ENCODE data around the gene ABCB10. TPM values are rescaled to one million over a fixed set of nuclear protein-coding genes. Genes with fewer than 3 reads are reported as not detected.

Gene ABCB10
- total and polyA plus RNA-seq, 2 experiments from 2014 or later, result 4.7 to 9.7 TPM

- TF ChIP-seq ZNF462 (CRISPR knock-in tag; IDR thresholded peaks at IDR 0.05), result no peak
Observed at GRCh38 chr1:229537894-229538293, 20.6 kb downstream of the ABCB10 start (continued).

- Histone ChIP-seq H3K27me3 (ENCODE audit: insufficient read depth) (no peaks in the 10 kb centered on the region), H3K36me3 (ENCODE audit: insufficient read depth) (peaks cover 5% of the 10 kb centered on the region; the same call in 1 of the 2 replicates), H2AFZ (no peak overlapping the region), H3K4me3 (no peak overlapping the region), H3K4me2 (no peak overlapping the region), H3K4me1 (ENCODE audit: insufficient read depth) (no peaks in the 10 kb centered on the region), H3K79me2 (replicated peaks; ENCODE audit: insufficient read depth) (no peaks in the 10 kb centered on the region), H3K9me2 (ENCODE audit: insufficient read depth) (no peaks in the 10 kb centered on the region), H4K20me1 (replicated peaks; ENCODE audit: insufficient read depth) (no peaks in the 10 kb centered on the region), H3F3A (replicated peaks; ENCODE audit: low read depth) (no peaks in the 10 kb centered on the region), H3K27ac (ENCODE audit: low read depth) (no peak overlapping the region)
- Mint-ChIP-seq H3K27me3 (ENCODE audit: insufficient read depth, low read depth, poor library complexity) (peaks cover 2% of the 10 kb centered on the region), H3K27ac (no peak overlapping the region), H3K4me1 (no peaks in the 10 kb centered on the region), H3K4me3 (no peak overlapping the region), H3K36me3 (ENCODE audit: low read depth) (peaks cover 24% of the 10 kb centered on the region), H3K9me3 (no peaks in the 10 kb centered on the region)
- peak; percentile 12 for DNase-seq (ENCODE audit: low spot score)
- no peak for ATAC-seq
- TF ChIP-seq REST (IDR thresholded peaks at IDR 0.05; ENCODE audit: unreplicated experiment) (no peak), NANOG (IDR thresholded peaks at IDR 0.05; ENCODE audit: borderline replicate concordance) (no peak), STAT1 (IDR thresholded peaks at IDR 0.05; ENCODE audit: unreplicated experiment) (no peak), ZNF331 (CRISPR knock-in tag; IDR thresholded peaks at IDR 0.05; ENCODE audit: low read depth) (no peak), CREB1 (CRISPR knock-in tag; IDR thresholded peaks at IDR 0.05; ENCODE audit: low read depth) (no peak), EZH2 (IDR thresholded peaks at IDR 0.05; ENCODE audit: low read depth, unreplicated experiment) (no peak), CTCF (conservative IDR thresholded peaks at IDR 0.05; ENCODE audit: low read depth in 2 of 2) (no peak), ETS1 (IDR thresholded peaks at IDR 0.05) (no peak), EZH2phosphoT487 (IDR thresholded peaks at IDR 0.05; ENCODE audit: unreplicated experiment) (no peak), POLR2AphosphoS5 (IDR thresholded peaks at IDR 0.05; ENCODE audit: low read depth) (no peak)
Observed at GRCh38 chr1:229536982-229537381, 21.5 kb downstream of the ABCB10 start.

Data from GM23338 (cell line).